SK-N-SH (cell line): ENCODE results near the gene UFM1.

ENCODE experiments used
- CHD2 ChIP-seq: fragments of 150-350 bp; IDR thresholded peaks from 2 replicates; pipeline ENCODE4 v1.6.1; 2018; ENCODE audit warnings: low read length; ENCODE audit not compliant: partially characterized antibody
- CTCF ChIP-seq: fragments of 200-600 bp; sonication (generic); IDR thresholded peaks from 2 replicates; pipeline ENCODE4 v1.6.1; 2017; ENCODE audit warnings: antibody characterized with exemption, mild to moderate bottlenecking, moderate library complexity
- GABPA ChIP-seq: IDR thresholded peaks from 2 replicates; pipeline ENCODE4 v1.4.0; 2012; ENCODE audit warnings: low read depth, mild to moderate bottlenecking
- GATA2 ChIP-seq: sonication (generic); formaldehyde crosslinking; IDR thresholded peaks from 2 replicates; pipeline ENCODE4 v1.5.0; 2020; ENCODE audit warnings: mild to moderate bottlenecking, missing genetic modification reagents
- JUND ChIP-seq: IDR thresholded peaks from 2 replicates; pipeline ENCODE4 v1.4.0; 2012
- MAX ChIP-seq: IDR thresholded peaks from 2 replicates; pipeline ENCODE4 v1.4.0; 2012; ENCODE audit warnings: low read depth
- NRF1 ChIP-seq: IDR thresholded peaks from 2 replicates; pipeline ENCODE4 v1.6.1; 2012; ENCODE audit warnings: low read depth, mild to moderate bottlenecking, low read length
- POLR2AphosphoS5 ChIP-seq: IDR thresholded peaks from 2 replicates; pipeline ENCODE4 v1.6.1; 2012; ENCODE audit warnings: low read depth, low read length
- REST ChIP-seq: IDR thresholded peaks from 2 replicates; pipeline ENCODE4 v1.6.1; 2012; ENCODE audit warnings: mild to moderate bottlenecking, low read depth, low read length, moderate library complexity
- YY1 ChIP-seq: IDR thresholded peaks from 2 replicates; pipeline ENCODE4 v1.4.0; 2012; ENCODE audit warnings: low read depth, mild to moderate bottlenecking
- TF ChIP-seq, protein P1 (sequence below): IDR thresholded peaks from 2 replicates; pipeline ENCODE4 v1.4.0; 2012; ENCODE audit warnings: low read depth, borderline replicate concordance
- TF ChIP-seq, protein P2 (sequence below): IDR thresholded peaks from 2 replicates; pipeline ENCODE4 v1.4.0; 2012; ENCODE audit warnings: low read depth, borderline replicate concordance
- TF ChIP-seq, protein P3 (sequence below): IDR thresholded peaks from 2 replicates; pipeline ENCODE4; 2012

DNA sequence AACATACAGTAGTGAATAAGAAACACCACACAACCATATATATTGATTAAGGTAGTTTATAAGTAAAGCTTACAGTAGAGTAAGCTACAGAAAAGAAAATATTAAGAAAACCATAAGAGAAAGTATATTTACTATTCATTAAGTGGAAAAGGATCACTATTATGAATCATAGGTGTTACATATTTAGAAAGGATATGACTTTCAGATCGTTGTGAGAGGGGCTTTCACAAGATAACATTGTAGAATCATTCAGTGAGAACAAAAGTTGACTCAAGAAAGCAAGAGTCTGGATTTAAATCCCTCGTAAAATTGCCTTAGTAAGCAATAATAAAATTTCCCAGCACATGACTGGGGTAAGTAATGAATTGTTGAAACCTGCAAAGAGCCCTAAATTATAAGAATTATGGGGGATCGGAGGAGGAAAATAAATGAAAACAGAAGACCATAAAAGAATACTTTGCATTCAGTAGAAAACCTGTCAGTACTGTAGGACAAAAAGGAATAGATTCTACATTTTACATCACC, 6.0 kb downstream of the UFM1 start:
- TF ChIP-seq CTCF (no peak), REST (no peak), YY1 (no peak), GABPA (no peak), JUND (no peak), CHD2 (no peak), POLR2AphosphoS5 (no peak), NRF1 (no peak), GATA2 (no peak), MAX (no peak)
- TF ChIP-seq, protein P1, sequence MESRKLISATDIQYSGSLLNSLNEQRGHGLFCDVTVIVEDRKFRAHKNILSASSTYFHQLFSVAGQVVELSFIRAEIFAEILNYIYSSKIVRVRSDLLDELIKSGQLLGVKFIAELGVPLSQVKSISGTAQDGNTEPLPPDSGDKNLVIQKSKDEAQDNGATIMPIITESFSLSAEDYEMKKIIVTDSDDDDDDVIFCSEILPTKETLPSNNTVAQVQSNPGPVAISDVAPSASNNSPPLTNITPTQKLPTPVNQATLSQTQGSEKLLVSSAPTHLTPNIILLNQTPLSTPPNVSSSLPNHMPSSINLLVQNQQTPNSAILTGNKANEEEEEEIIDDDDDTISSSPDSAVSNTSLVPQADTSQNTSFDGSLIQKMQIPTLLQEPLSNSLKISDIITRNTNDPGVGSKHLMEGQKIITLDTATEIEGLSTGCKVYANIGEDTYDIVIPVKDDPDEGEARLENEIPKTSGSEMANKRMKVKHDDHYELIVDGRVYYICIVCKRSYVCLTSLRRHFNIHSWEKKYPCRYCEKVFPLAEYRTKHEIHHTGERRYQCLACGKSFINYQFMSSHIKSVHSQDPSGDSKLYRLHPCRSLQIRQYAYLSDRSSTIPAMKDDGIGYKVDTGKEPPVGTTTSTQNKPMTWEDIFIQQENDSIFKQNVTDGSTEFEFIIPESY = no peak
- TF ChIP-seq, protein P2, sequence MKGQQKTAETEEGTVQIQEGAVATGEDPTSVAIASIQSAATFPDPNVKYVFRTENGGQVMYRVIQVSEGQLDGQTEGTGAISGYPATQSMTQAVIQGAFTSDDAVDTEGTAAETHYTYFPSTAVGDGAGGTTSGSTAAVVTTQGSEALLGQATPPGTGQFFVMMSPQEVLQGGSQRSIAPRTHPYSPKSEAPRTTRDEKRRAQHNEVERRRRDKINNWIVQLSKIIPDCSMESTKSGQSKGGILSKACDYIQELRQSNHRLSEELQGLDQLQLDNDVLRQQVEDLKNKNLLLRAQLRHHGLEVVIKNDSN = no peak
- TF ChIP-seq, protein P3, sequence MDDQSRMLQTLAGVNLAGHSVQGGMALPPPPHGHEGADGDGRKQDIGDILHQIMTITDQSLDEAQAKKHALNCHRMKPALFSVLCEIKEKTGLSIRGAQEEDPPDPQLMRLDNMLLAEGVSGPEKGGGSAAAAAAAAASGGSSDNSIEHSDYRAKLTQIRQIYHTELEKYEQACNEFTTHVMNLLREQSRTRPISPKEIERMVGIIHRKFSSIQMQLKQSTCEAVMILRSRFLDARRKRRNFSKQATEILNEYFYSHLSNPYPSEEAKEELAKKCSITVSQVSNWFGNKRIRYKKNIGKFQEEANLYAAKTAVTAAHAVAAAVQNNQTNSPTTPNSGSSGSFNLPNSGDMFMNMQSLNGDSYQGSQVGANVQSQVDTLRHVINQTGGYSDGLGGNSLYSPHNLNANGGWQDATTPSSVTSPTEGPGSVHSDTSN = no peak
